PFSK-1 (cell line): ENCODE measurements around the gene ADARB1.

Experiments
- FOXP2 ChIP-seq: optimal IDR thresholded peaks from 2 replicates; pipeline ENCODE3; 2011; ENCODE audit warnings: borderline replicate concordance, control low read depth, inconsistent platforms; ENCODE audit not compliant: insufficient read depth; ENCODE audit errors: extremely low read length, extremely low read depth
- POLR2AphosphoS5 ChIP-seq: IDR thresholded peaks from 2 replicates; pipeline ENCODE4 v1.6.1; 2012; ENCODE audit warnings: low read depth, mild to moderate bottlenecking, control low read depth, low read length, moderate library complexity
- REST ChIP-seq, 2 experiments: IDR thresholded peaks; 2 replicates each; pipeline versions ENCODE4 v1.6.1 to v1.8.0; 2011 to 2012; ENCODE audit warnings: low read depth in 2 of 2, low read length in 2 of 2, control low read depth in 1 of 2, inconsistent platforms in 1 of 2, mild to moderate bottlenecking in 1 of 2, moderate library complexity in 1 of 2; ENCODE audit not compliant: insufficient read depth in 1 of 2
- SIN3A ChIP-seq: IDR thresholded peaks from 2 replicates; pipeline ENCODE4 v1.6.1; 2012; ENCODE audit warnings: mild to moderate bottlenecking, low read length, moderate library complexity, borderline replicate concordance; ENCODE audit not compliant: insufficient read depth
- TAF1 ChIP-seq: IDR thresholded peaks from 2 replicates; pipeline ENCODE4 v1.6.1; 2012; ENCODE audit warnings: low read length, control low read depth, borderline replicate concordance; ENCODE audit not compliant: insufficient read depth

Gene ADARB1

DNA sequence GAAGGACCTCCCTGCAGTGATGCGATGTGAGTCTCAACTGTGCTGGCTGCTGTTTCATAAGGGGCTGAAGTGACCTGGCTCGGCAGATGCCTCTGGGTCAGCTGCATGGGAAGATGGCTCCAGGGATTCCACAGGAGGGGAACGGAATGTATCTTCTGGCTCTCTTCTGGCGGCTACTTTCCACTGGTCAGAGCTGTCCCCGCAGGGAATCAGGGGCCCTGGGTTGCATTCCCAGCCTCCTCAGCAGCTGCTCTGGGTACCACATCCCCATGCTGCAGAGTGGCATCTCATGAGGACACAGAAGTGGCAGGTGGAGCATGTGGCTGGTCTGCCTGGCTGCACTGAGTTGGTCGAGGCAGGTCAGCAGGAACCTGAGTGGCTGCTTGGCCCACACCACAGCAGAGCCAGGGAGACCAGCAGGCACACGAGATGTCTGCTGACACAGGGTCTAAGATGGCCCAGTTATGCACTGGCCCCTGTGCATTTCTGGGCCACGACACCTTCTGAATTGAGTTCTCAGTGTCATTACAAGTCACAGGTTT lies 170.5 kb downstream of the ADARB1 start:
- TF ChIP-seq SIN3A (no peak), POLR2AphosphoS5 (no peak), REST (IDR thresholded peaks at IDR 0.05; ENCODE audit: insufficient read depth in 1 of 2, low read depth in 2 of 2, low read length in 2 of 2) (no peak), FOXP2 (no peak), TAF1 (no peak)

DNA sequence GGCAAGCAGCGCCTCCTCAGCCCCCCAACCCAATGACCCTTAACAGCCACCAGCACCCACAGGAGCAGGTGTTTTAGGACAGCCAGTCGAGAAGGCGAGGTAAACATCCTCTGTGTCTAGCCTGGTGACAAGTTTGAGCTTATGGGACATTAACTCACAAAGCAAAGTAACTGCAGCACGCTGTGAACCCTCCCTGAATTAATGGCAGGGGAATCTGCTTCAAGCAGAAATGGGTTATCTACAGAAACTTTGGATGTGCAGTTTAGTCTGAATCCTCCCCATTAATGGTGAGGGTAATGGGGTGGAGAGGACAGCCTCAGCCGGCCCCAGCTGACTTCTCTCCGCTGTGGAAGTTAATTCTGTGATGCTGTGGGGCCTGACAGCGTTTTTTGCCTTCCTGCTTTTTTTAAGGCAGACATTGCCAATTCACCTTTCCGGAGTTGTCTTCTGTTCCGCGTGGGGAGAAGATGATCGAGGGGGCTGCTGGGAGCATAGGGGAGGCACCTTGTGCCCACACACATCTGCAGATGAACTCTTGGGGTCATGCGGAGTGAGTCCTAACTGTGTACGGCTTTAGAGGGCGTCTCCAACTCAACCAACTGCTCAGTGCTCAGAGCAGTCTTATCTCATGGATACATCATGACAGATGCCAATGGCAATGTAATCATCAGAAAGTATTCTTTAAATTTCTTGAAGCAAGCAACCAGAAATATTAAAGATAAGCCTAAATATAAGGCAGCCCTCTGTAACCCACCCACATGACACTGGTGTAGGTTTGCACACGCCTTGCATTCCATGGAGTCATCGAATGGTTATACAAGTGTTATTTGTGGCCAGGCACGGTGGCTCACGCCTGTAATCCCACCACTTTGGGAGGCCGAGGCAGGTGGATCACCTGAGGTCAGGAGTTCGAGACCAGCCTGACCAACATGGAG lies 172.3 kb downstream of the ADARB1 start:
- no peak for TF ChIP-seq SIN3A
- TF ChIP-seq REST (IDR thresholded peaks at IDR 0.05; ENCODE audit: insufficient read depth in 1 of 2, low read depth in 2 of 2, low read length in 2 of 2), result no peak
- no peak for TF ChIP-seq POLR2AphosphoS5
- TF ChIP-seq FOXP2, result no peak
- TF ChIP-seq TAF1, result no peak

GRCh38 chr21:45248301-45248892 lies 174.0 kb downstream of the ADARB1 start:
- no peak for TF ChIP-seq POLR2AphosphoS5
- no peak for TF ChIP-seq TAF1
- TF ChIP-seq FOXP2, result no peak
- no peak for TF ChIP-seq REST (IDR thresholded peaks at IDR 0.05; ENCODE audit: insufficient read depth in 1 of 2, low read depth in 2 of 2, low read length in 2 of 2)
- no peak for TF ChIP-seq SIN3A

DNA sequence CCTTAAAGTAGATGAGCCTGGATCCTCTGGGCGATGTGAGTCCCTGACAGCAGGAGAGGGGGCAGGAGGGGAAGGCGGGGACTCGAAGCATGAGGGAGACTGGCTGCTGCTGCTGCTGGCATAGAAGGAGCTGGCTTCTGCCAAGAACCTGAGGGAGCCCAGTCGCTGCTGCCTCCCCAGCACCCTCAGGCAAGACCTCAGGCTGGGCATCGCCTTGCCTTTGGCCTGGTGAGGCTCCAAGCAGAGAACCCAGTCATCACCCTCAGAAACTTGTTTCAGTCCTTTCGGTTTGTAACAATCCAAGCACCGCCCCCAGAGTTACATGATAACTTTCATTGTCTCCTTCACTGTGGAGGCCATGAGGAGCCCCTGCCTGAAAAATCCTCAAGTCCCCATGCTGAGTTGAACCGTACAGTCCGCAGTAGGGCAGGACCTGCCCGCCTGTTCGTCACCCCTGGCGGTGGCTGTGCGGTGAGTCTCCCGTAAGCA lies 174.6 kb downstream of the ADARB1 start:
- TF ChIP-seq FOXP2 (no peak), SIN3A (no peak), TAF1 (no peak), POLR2AphosphoS5 (no peak), REST (IDR thresholded peaks at IDR 0.05; ENCODE audit: insufficient read depth in 1 of 2, low read depth in 2 of 2, low read length in 2 of 2) (no peak)

DNA sequence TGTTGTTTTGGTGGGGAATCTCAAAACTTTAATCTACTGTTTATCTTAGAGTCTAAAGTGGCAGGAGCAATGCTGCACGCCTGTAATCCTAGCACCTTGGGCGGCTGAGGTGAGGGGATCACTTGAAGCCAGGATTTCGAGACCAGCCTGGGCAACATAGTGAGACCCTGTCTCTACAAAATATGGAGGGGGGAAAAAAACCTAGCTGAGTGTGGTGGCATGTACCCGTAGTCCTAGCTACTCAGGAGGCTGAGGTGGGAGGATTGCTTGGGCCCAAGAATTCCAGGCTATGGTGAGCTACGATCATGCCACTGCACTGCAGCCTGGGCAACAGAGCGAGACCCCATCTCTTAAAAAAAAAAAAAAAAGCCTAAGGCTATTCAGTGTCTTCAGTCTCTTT lies 175.2 kb downstream of the ADARB1 start:
- TF ChIP-seq REST (IDR thresholded peaks at IDR 0.05; ENCODE audit: insufficient read depth in 1 of 2, low read depth in 2 of 2, low read length in 2 of 2) (no peak), POLR2AphosphoS5 (no peak), FOXP2 (no peak), SIN3A (no peak), TAF1 (no peak)
